K562 (cell line): Measurements from ENCODE around the gene CCDC73. TPM values are rescaled to one million over a fixed set of nuclear protein-coding genes. Genes with fewer than 3 reads are reported as not detected.
A peak's percentile ranks its signal among the peaks of the same experiment; 100 is the strongest.
"Not testable (repeated sequence)": the region's sequence is repeated elsewhere in the genome, so short reads cannot be mapped to it uniquely, and the experiment has no call there.

Experiments used
- ATAC-seq: fragments of 200-7000 bp; cut with Tn5 transposase; 3 replicates; pipeline ENCODE4 v1.9.1; 2020; ENCODE audit warnings: moderate library complexity
- BruUV-seq: library from RNA; stranded (reverse); fragments of 400-500 nt; replicated peaks from 2 replicates; lab custom pipeline; 2021; lab: Mats Ljungman, UMichigan
- CTCF ChIA-PET: fragments of 300-600 bp; formaldehyde crosslinking; extraction: SDS; loops from one replicate; lab custom pipeline; 2021; ENCODE audit warnings: low intra/inter-chr PET ratio; lab: Yijun Ruan, JAX
- POLR2A ChIA-PET: fragments of 300-600, 350-650 bp; sonication (Branson Sonifier 250); formaldehyde crosslinking; extraction: SDS; loops from one replicate; lab custom pipeline; 2021; ENCODE audit warnings: antibody characterized with exemption, inconsistent platforms; lab: Yijun Ruan, JAX
- DNase-seq, 4 experiments: peaks; one replicate each; pipeline versions ENCODE4 v3.0.0 to v3.0.0-alpha.2; 2011 to 2018; ENCODE audit warnings: low spot score in 3 of 4, mixed read lengths in 3 of 4; ENCODE audit errors: extremely low read depth in 1 of 4
- FAIRE-seq: peaks from 2 replicates; lab custom pipeline; 2011; peaks lifted over from hg19 to GRCh38; lab: Jason Lieb, UNC
- H2AFZ ChIP-seq: 2 replicates; pipeline ENCODE4 v1.6.0; 2011; ENCODE audit warnings: low read depth, low read length, control low read depth, inconsistent platforms
- H3K27ac ChIP-seq: fragments of 200-600 bp; 3 replicates; pipeline ENCODE4 v1.8.0; 2011; ENCODE audit warnings: low read depth, mild to moderate bottlenecking, control low read depth, inconsistent platforms, low read length, moderate library complexity, mixed read lengths; ENCODE audit errors: extremely low read depth
- H3K27me3 ChIP-seq, 2 experiments: fragments of 300-600 bp in 1 of 2; 2 replicates in 1 of 2; 3 replicates in 1 of 2; pipeline versions ENCODE4 v1.6.0 to v1.8.0; 2011; ENCODE audit warnings: inconsistent platforms in 2 of 2, low read length in 2 of 2, mild to moderate bottlenecking in 1 of 2, mixed read lengths in 1 of 2, moderate library complexity in 1 of 2; ENCODE audit not compliant: control insufficient read depth in 2 of 2, insufficient read depth in 2 of 2
- H3K36me3 ChIP-seq: fragments of 300-600 bp; 3 replicates; pipeline ENCODE4 v1.8.0; 2011; ENCODE audit warnings: mild to moderate bottlenecking, low read length, inconsistent platforms; ENCODE audit not compliant: control insufficient read depth, insufficient read depth
- H3K4me1 ChIP-seq, 2 experiments: fragments of 200-600 bp in 1 of 2; replicated peaks in 1 of 2; 2 replicates in 1 of 2; 3 replicates in 1 of 2; pipeline versions ENCODE4 v1.5.1 to v1.8.0; 2011; ENCODE audit warnings: inconsistent platforms in 2 of 2, low read length in 2 of 2, mild to moderate bottlenecking in 1 of 2, mixed read lengths in 1 of 2, moderate library complexity in 1 of 2; ENCODE audit not compliant: control insufficient read depth in 2 of 2, insufficient read depth in 2 of 2
- H3K4me2 ChIP-seq: 2 replicates; pipeline ENCODE4 v1.6.1; 2011; ENCODE audit warnings: low read length, control low read depth, inconsistent platforms, mixed read lengths; ENCODE audit not compliant: insufficient read depth
- H3K4me3 ChIP-seq: fragments of 200-600 bp; sonication (generic), shearing (Covaris generic); 2 replicates; pipeline ENCODE4 v1.5.1; 2016; ENCODE audit warnings: control low read depth, inconsistent platforms
- H3K79me2 ChIP-seq: fragments of 200-600 bp; 3 replicates; pipeline ENCODE4 v1.8.0; 2011; ENCODE audit warnings: low read length, inconsistent platforms; ENCODE audit not compliant: control insufficient read depth, insufficient read depth
- H3K9ac ChIP-seq, 2 experiments: 2 replicates each; pipeline versions ENCODE4 v1.6.0 to v1.6.1; 2011; ENCODE audit warnings: low read depth in 2 of 2, low read length in 2 of 2, control low read depth in 1 of 2, inconsistent platforms in 1 of 2, mild to moderate bottlenecking in 1 of 2, mixed read lengths in 1 of 2; ENCODE audit not compliant: insufficient read depth in 1 of 2
- H3K9me1 ChIP-seq: one replicate; pipeline ENCODE4 v1.6.0; 2011; ENCODE audit warnings: inconsistent platforms, mild to moderate bottlenecking, low read length, moderate library complexity; ENCODE audit not compliant: control insufficient read depth, insufficient read depth
- H3K9me3 ChIP-seq: replicated peaks from 2 replicates; pipeline ENCODE4 v1.5.1; 2011; ENCODE audit warnings: low read depth, low read length, inconsistent platforms; ENCODE audit not compliant: control insufficient read depth, insufficient read depth
- H4K20me1 ChIP-seq: replicated peaks from 2 replicates; pipeline ENCODE4 v1.6.1; 2011; ENCODE audit warnings: low read length, inconsistent platforms, mixed read lengths; ENCODE audit not compliant: control insufficient read depth, insufficient read depth
- POLR2A ChIP-seq: fragments of 450-650 bp; conservative IDR thresholded peaks from 2 replicates; pipeline ENCODE4 v1.6.1; 2016
- ZNF696 ChIP-seq: fragments of 250-450 bp; sonication (Bioruptor Pico); conservative IDR thresholded peaks from 2 replicates; pipeline ENCODE4 v1.4.0; 2020; ENCODE audit warnings: mild to moderate bottlenecking, moderate library complexity
- WGBS: fragments of 100-300 bp; shearing (Covaris generic); methylation state at CpG from one replicate; pipeline ENCODE4 v1.1.6; 2016; ENCODE audit warnings: low coverage, mixed read lengths; ENCODE audit not compliant: insufficient coverage; ENCODE audit errors: missing lambda C conversion rate; 5-methylcytosine and 5-hydroxymethylcytosine counted together
- in situ Hi-C: fragments of 300-500 bp; cut with MboI; formaldehyde crosslinking; loops from 4 replicates; pipeline ENCODE4 v1.15.0; 2018; ENCODE audit warnings: inconsistent platforms, mixed read lengths
- intact Hi-C: fragments of 100-400 bp; cut with micrococcal nuclease; formaldehyde crosslinking; loops from 2 replicates; pipeline ENCODE4 v1.14.2; 2022
- polyA plus RNA-seq, 8 experiments: library from polyadenylated mRNA; depleted of rRNA in 4 of 8; stranded (reverse) in 5 of 8; unstranded in 3 of 8; fragments of >200 nt; fragmentation: Nextera tagmentation in 2 of 8; fragmentation: Illumina TruSeq in 1 of 8; extraction: Ambion mirVana in 2 of 8; extraction: Trizol in 1 of 8; gene quantifications; 2 replicates each; pipeline versions ENCODE4 v1.2.1 to v1.2.3, GENCODE V29; 2011 to 2014; ENCODE audit warnings: inconsistent platforms in 1 of 8, missing spikeins in 1 of 8
- total RNA-seq, 7 experiments: library from RNA; depleted of rRNA in 6 of 7; stranded (reverse); fragments of >200 nt in 6 of 7; fragmentation: Illumina TruSeq in 2 of 7; extraction: Trizol in 2 of 7; gene quantifications; 2 replicates each; pipeline versions ENCODE4 v1.2.1 to v1.2.3, GENCODE V29; 2011 to 2021; ENCODE audit warnings: low replicate concordance in 1 of 7
- TF ChIP-seq, protein P1 (sequence below): fragments of 250-450 bp; sonication (Bioruptor Pico); IDR thresholded peaks from 2 replicates; pipeline ENCODE4 v1.5.0; 2021; ENCODE audit warnings: mild to moderate bottlenecking, moderate library complexity
- TF ChIP-seq, protein P2 (sequence below): fragments of 450-650 bp; formaldehyde crosslinking; IDR thresholded peaks from 2 replicates; pipeline ENCODE4 v1.4.0; 2020; ENCODE audit warnings: mild to moderate bottlenecking, moderate library complexity

CCDC73 gene
- total and polyA plus RNA-seq, 9 of the 15 experiments (the other 6 are each of a cell fraction or from before 2014, with no cell fraction given), result 0.20 to 0.21 TPM; not detected in 7

DNA sequence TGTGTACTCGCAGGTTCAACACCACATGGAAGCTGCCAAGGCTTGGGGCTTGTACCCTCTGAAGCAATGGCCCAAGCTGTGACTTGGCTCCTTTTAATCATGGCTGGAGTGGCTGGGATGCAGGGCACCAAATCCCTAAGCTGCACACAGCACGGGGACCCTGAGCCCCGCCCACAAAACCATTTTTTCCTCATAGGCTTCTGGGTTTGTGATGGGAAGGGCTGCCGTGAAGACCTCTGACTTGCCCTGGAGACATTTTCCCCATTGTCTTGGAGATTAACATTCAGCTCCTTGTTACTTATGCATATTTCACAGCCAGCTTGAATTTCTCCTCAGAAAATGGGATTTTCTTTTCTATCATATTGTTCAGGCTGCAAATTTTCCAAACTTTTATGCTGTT is 185.6 kb downstream of the CCDC73 start:
- H3K4me1 ChIP-seq, ATAC-seq, DNase-seq, BruUV-seq, FAIRE-seq, H3K4me2 ChIP-seq, H4K20me1 ChIP-seq, H3K27me3 ChIP-seq, intact Hi-C loops, CTCF ChIA-PET, H3K27ac ChIP-seq, H3K9me1 ChIP-seq, H3K9ac ChIP-seq, H3K4me3 ChIP-seq, H2AFZ ChIP-seq, H3K79me2 ChIP-seq, in situ Hi-C loops, H3K9me3 ChIP-seq: not testable (repeated sequence)
- H3K36me3 ChIP-seq, result peaks cover 20% of the 10 kb centered on the region
- 82% methylated on average over 4 of the region's 4 CpGs for WGBS
- POLR2A ChIA-PET, result interaction anchor here (0.6 to 1.9 kb wide), 2 partner anchors 14 to 289 kb away, joined by 3 to 6 read pairs; no protein-coding TSS in a partner anchor

DNA sequence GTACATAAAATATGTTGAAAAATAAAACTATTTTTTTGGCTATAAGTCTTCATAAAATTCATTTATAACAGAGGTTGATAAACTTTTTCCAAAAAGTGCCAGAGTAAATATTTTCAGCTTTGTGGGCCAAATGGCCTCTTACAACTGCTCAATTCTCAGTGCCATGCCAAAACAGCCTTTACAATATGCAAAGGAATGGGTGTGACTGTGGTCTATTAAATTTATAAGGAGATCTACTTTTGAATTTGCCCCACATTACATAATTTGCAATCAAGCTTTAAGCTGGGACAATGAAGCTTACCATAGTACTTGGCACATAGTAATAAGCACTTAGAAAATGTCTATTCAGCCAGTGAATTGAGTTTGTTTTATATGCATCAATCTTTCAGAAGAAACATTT is 188.2 kb downstream of the CCDC73 start:
- no TSS peak for BruUV-seq
- CTCF ChIA-PET, result interaction anchor here (0.9 kb wide), 1 partner anchor 13 kb away, joined by 6 read pairs; no protein-coding TSS in a partner anchor
- Histone ChIP-seq H3K9me1 (no peaks in the 10 kb centered on the region), H3K79me2 (no peaks in the 10 kb centered on the region), H4K20me1 (no peaks in the 10 kb centered on the region), H3K9ac (no peak overlapping the region)
- DNase-seq (no peak), FAIRE-seq (no peak), ATAC-seq (no peak)
- TF ChIP-seq POLR2A (0 out of 2 replicates have a peak, but pooled peaks have one; percentile 33), ZNF696 (CRISPR knock-in tag) (no peak)
- TF ChIP-seq, protein P1, sequence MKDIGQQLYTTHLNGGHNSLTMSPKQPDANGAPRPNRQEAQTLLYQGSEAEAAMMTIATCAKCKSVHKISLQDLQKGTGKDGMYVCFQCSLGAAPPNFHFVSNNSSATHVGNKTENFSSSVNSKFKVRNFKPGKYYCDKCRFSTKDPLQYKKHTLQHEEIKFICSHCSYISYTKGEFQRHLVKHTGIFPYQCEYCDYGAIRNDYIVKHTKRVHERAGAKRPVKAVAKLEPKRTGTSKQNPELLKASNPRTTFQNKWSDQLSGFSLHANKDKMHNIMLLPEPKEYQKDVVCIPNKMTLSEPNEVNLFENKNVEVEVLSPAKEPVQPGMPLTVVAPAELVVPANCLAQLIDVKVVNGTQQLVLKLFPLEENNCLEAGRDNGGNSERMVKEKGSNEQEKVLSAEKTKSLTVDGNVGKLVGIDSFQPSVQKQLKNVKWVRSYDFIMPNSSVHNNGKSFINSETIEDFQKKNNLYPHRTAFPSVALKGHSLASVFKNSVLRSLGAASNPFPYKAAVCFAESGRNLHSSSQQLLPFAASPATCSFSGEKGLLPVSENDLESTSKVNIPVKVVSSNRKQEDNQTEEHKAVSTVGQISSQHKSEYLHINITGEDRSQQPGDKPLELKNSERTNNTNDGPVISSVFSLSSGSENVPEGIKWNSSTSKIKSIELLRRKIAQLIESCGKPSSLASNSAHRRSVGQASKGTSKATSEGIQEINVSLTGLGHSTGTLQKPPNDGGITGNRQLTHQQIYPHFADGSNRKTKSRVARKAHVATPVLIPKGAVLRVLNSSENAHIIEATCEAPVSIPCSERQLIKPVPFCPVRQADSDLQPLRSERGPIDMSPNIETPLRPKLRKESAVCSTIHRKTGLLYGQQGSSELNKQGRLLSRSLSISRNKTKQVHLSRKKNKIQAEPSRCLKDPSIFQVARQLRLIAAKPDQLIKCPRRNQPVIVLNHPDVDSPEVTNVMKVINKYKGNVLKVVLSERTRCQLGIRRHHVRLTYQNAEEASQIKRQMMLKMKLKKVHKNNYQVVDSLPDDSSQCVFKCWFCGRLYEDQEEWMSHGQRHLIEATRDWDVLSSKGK, result no peak
- TF ChIP-seq, protein P2, sequence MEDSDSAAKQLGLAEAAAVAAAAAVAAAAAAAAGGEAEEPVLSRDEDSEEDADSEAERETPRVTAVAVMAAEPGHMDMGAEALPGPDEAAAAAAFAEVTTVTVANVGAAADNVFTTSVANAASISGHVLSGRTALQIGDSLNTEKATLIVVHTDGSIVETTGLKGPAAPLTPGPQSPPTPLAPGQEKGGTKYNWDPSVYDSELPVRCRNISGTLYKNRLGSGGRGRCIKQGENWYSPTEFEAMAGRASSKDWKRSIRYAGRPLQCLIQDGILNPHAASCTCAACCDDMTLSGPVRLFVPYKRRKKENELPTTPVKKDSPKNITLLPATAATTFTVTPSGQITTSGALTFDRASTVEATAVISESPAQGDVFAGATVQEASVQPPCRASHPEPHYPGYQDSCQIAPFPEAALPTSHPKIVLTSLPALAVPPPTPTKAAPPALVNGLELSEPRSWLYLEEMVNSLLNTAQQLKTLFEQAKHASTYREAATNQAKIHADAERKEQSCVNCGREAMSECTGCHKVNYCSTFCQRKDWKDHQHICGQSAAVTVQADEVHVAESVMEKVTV (CRISPR knock-in tag), result no peak
- TF ChIP-seq, all 486 proteins: peak for 1
- intact Hi-C loops, result no loop called here
- H3K4me3 ChIP-seq, result no peak overlapping the region
- in situ Hi-C loops, result no loop called here
- peaks cover 46% of the 10 kb centered on the region for H3K36me3 ChIP-seq
- no peaks in the 10 kb centered on the region; the same call in none of the 2 replicates for H3K9me3 ChIP-seq
- H3K4me1 ChIP-seq, result no peaks in the 10 kb centered on the region
- POLR2A ChIA-PET, result interaction anchor here (0.7 to 1.1 kb wide), 2 partner anchors 14 to 20 kb away, joined by 3 to 4 read pairs; no protein-coding TSS in a partner anchor
- no peak overlapping the region for H3K4me2 ChIP-seq
- H3K27ac ChIP-seq, result no peak overlapping the region
- H2AFZ ChIP-seq, result no peak overlapping the region
- H3K27me3 ChIP-seq, result no peaks in the 10 kb centered on the region
